HepG2 (cell line): ENCODE measurements around the gene C2orf80. TPM values are rescaled to one million over a fixed set of nuclear protein-coding genes. Genes with fewer than 3 reads are reported as not detected.

Source experiments
- AKNA ChIP-seq: sonication (generic); formaldehyde crosslinking; IDR thresholded peaks from 2 replicates; pipeline ENCODE4 v1.4.0; 2020; ENCODE audit warnings: missing genetic modification reagents, borderline replicate concordance
- ATF5 ChIP-seq: sonication (generic); formaldehyde crosslinking; IDR thresholded peaks from 2 replicates; pipeline ENCODE4 v1.4.0; 2020; ENCODE audit warnings: mild to moderate bottlenecking, low read depth, missing genetic modification reagents
- FOXK1 ChIP-seq: sonication (generic); formaldehyde crosslinking; IDR thresholded peaks from 2 replicates; pipeline ENCODE4 v1.4.0; 2020; ENCODE audit warnings: low read depth, missing genetic modification reagents, borderline replicate concordance
- HNF4A ChIP-seq: sonication (generic); formaldehyde crosslinking; IDR thresholded peaks from 2 replicates; pipeline ENCODE4 v1.4.0; 2020; ENCODE audit warnings: missing genetic modification reagents
- HOXA3 ChIP-seq: sonication (generic); formaldehyde crosslinking; IDR thresholded peaks from 2 replicates; pipeline ENCODE4 v1.5.0; 2020; ENCODE audit warnings: missing genetic modification reagents
- KMT2A ChIP-seq: sonication (generic); formaldehyde crosslinking; IDR thresholded peaks from 2 replicates; pipeline ENCODE4 v1.4.0; 2020; ENCODE audit warnings: missing genetic modification reagents
- MAFF ChIP-seq: IDR thresholded peaks from 2 replicates; pipeline ENCODE4 v1.6.1; 2011; ENCODE audit warnings: low read depth, low read length, improper control_type of control experiment
- MED1 ChIP-seq: sonication (generic); formaldehyde crosslinking; IDR thresholded peaks from 2 replicates; pipeline ENCODE4 v1.4.0; 2020; ENCODE audit warnings: missing genetic modification reagents
- NR2C2 ChIP-seq: sonication (generic); formaldehyde crosslinking; IDR thresholded peaks from 2 replicates; pipeline ENCODE4 v1.4.0; 2020; ENCODE audit warnings: missing genetic modification reagents, mild to moderate bottlenecking, moderate library complexity, borderline replicate concordance
- SNRNP70 ChIP-seq: fragments of 200-400 bp; formaldehyde crosslinking; IDR thresholded peaks from 2 replicates; pipeline ENCODE4 v1.6.1; 2017; ENCODE audit warnings: mild to moderate bottlenecking, low read depth, low read length, moderate library complexity
- TFE3 ChIP-seq: IDR thresholded peaks from 2 replicates; pipeline ENCODE4 v1.6.1; 2016
- ZFP36L1 ChIP-seq: sonication (generic); formaldehyde crosslinking; IDR thresholded peaks from 2 replicates; pipeline ENCODE4 v1.8.0; 2022; ENCODE audit warnings: mild to moderate bottlenecking, missing genetic modification reagents, moderate library complexity
- ZHX1 ChIP-seq: sonication (generic); formaldehyde crosslinking; IDR thresholded peaks from 2 replicates; pipeline ENCODE4 v1.8.1; 2022; ENCODE audit warnings: low read depth, mild to moderate bottlenecking, missing genetic modification reagents
- ZNF101 ChIP-seq: sonication (generic); formaldehyde crosslinking; IDR thresholded peaks from 2 replicates; pipeline ENCODE4 v1.4.0; 2020; ENCODE audit warnings: mild to moderate bottlenecking, low read depth, missing genetic modification reagents, borderline replicate concordance
- ZNF136 ChIP-seq: sonication (generic); formaldehyde crosslinking; IDR thresholded peaks from 2 replicates; pipeline ENCODE4 v1.8.1; 2022; ENCODE audit warnings: low read depth, mild to moderate bottlenecking, moderate library complexity, missing genetic modification reagents
- ZNF224 ChIP-seq: sonication (generic); formaldehyde crosslinking; IDR thresholded peaks from 2 replicates; pipeline ENCODE4 v1.5.0; 2020; ENCODE audit warnings: mild to moderate bottlenecking, missing genetic modification reagents
- ZNF644 ChIP-seq: IDR thresholded peaks from 2 replicates; pipeline ENCODE4 v1.6.1; 2016; ENCODE audit warnings: low read depth
- ZNF7 ChIP-seq: IDR thresholded peaks from 2 replicates; pipeline ENCODE4 v1.6.1; 2016; ENCODE audit warnings: missing biosample characterization, missing genetic modification reagents
- ZNF773 ChIP-seq: sonication (generic); formaldehyde crosslinking; IDR thresholded peaks from 2 replicates; pipeline ENCODE4 v1.4.0; 2020; ENCODE audit warnings: missing genetic modification reagents, borderline replicate concordance
- ZNF782 ChIP-seq: sonication (generic); formaldehyde crosslinking; IDR thresholded peaks from 2 replicates; pipeline ENCODE4 v1.4.0; 2020; ENCODE audit warnings: missing genetic modification reagents, mild to moderate bottlenecking, borderline replicate concordance
- ZNF841 ChIP-seq: sonication (generic); formaldehyde crosslinking; IDR thresholded peaks from 2 replicates; pipeline ENCODE4 v1.8.1; 2023; ENCODE audit warnings: missing genetic modification reagents, borderline replicate concordance
- polyA plus RNA-seq, 8 experiments: library from polyadenylated mRNA; depleted of rRNA in 3 of 8; stranded (reverse) in 7 of 8; unstranded in 1 of 8; fragments of >200 nt; fragmentation: Illumina TruSeq in 4 of 8; extraction: Trizol in 4 of 8; gene quantifications; 2 replicates each; pipeline versions ENCODE4 v1.2.1 to v1.2.3, GENCODE V29; 2011 to 2016; ENCODE audit warnings: low read depth in 4 of 8, missing spikeins in 1 of 8, mixed read lengths in 1 of 8; ENCODE audit not compliant: insufficient read depth in 1 of 8
- total RNA-seq, 5 experiments: library from RNA; depleted of rRNA; stranded (reverse); fragments of >200 nt; fragmentation: Illumina TruSeq; extraction: Trizol; gene quantifications; 2 replicates each; pipeline ENCODE4 v1.2.3, GENCODE V29; 2016; ENCODE audit warnings: low read depth in 1 of 5

The C2orf80 gene
- total and polyA plus RNA-seq, 2 of the 13 experiments (the other 11 are each of a cell fraction or from before 2014, with no cell fraction given) = not detected

GRCh38 chr2:208134928-208135586 lies 54.8 kb downstream of the C2orf80 start (continued):
- TF ChIP-seq ZNF773 (CRISPR knock-in tag) = no peak
- TF ChIP-seq MED1 (CRISPR knock-in tag) = peak; percentile 24; the same call in 1 of the 2 replicates
- TF ChIP-seq ZNF101 (CRISPR knock-in tag) = no peak
- no peak for TF ChIP-seq ATF5 (CRISPR knock-in tag)
- TF ChIP-seq SNRNP70 = no peak
- no peak for TF ChIP-seq FOXK1
- no peak for TF ChIP-seq ZNF841 (CRISPR knock-in tag)
- no peak for TF ChIP-seq ZNF224
- TF ChIP-seq NR2C2 (CRISPR knock-in tag) = 0 out of 2 replicates have a peak, but pooled peaks have one; percentile 8
- TF ChIP-seq ZFP36L1 (CRISPR knock-in tag) = no peak
- TF ChIP-seq ZNF782 (CRISPR knock-in tag) = no peak
- TF ChIP-seq ZNF136 (CRISPR knock-in tag) = no peak
- TF ChIP-seq AKNA (CRISPR knock-in tag) = no peak
- TF ChIP-seq HOXA3 = no peak
- no peak for TF ChIP-seq KMT2A (CRISPR knock-in tag)
- TF ChIP-seq ZNF644 (CRISPR knock-in tag) = peak; percentile 59
- no peak for TF ChIP-seq ZNF7 (CRISPR knock-in tag)
- TF ChIP-seq MAFF = no peak
- peak; percentile 61; the same call in 1 of the 2 replicates for TF ChIP-seq TFE3 (CRISPR knock-in tag)
- TF ChIP-seq ZHX1 (CRISPR knock-in tag) = no peak
- peak; percentile 70 for TF ChIP-seq HNF4A (CRISPR knock-in tag)
